H1 (cell line): Measurements from ENCODE around the gene CRABP2. TPM values are rescaled to one million over a fixed set of nuclear protein-coding genes. Genes with fewer than 3 reads are reported as not detected.

Source experiments
- RXRA ChIP-seq: IDR thresholded peaks from 2 replicates; pipeline ENCODE4 v1.6.1; 2011; ENCODE audit warnings: low read depth, mild to moderate bottlenecking, low read length, moderate library complexity; ENCODE audit not compliant: insufficient read depth
- SIN3A ChIP-seq, 2 experiments: IDR thresholded peaks in 1 of 2; conservative IDR thresholded peaks in 1 of 2; 2 replicates each; pipeline ENCODE4 v1.6.1; 2011 to 2012; ENCODE audit warnings: low read length in 2 of 2, improper control_type of control experiment in 1 of 2, low read depth in 1 of 2, mild to moderate bottlenecking in 1 of 2
- ZNF274 ChIP-seq: IDR thresholded peaks from 2 replicates; pipeline ENCODE4 v1.7.0; 2012; ENCODE audit warnings: low read length, borderline replicate concordance; ENCODE audit errors: extremely low read depth
- polyA plus RNA-seq, 7 experiments: library from polyadenylated mRNA; depleted of rRNA in 3 of 7; stranded (reverse) in 5 of 7; unstranded in 2 of 7; fragments of >200 nt in 5 of 7; fragments of 200-250 nt in 2 of 7; gene quantifications; 1 replicate in 5 of 7; 2 replicates in 1 of 7; 4 replicates in 1 of 7; pipeline versions ENCODE4 v1.2.1 to v1.2.3, GENCODE V29; 2011 to 2013; ENCODE audit warnings: missing spikeins in 2 of 7, mixed read lengths in 2 of 7
- total RNA-seq: library from RNA; stranded (reverse); fragmentation: NEBNext Ultra II Directional; extraction: Animal tissue kit (Norgen Biotek cat#: 25700); gene quantifications from 2 replicates; pipeline ENCODE4 v1.2.1, GENCODE V29; 2021

Gene CRABP2
- total and polyA plus RNA-seq, 2 of the 8 experiments (the other 6 are each of a cell fraction or from before 2014, with no cell fraction given), result 69.2 to 119 TPM

GRCh38 chr1:156692925-156693847 lies 12.2 kb downstream of the CRABP2 start (continued):
- TF ChIP-seq RXRA (no peak), ZNF274 (no peak), SIN3A (conservative IDR thresholded peaks at IDR 0.05 in 1 of 2, IDR thresholded peaks at IDR 0.05 in 1 of 2; ENCODE audit: low read depth in 1 of 2, low read length in 2 of 2) (peak in 1 of 2 experiments; percentile 83; a peak in 2 of 4 replicates)
- TF ChIP-seq, all 59 proteins: peak for 22
